ENCODE results near the gene RPS5.
"Not testable (repeated sequence)": the region's sequence is repeated elsewhere in the genome, so short reads cannot be mapped to it uniquely, and the experiment has no call there.

Gene RPS5

GRCh38 chr19:58386576-58387337 is at the start of gene RPS5:
Gene RPS5, plus strand, starts transcription at chr19:58387269. Its CDS starts 869 bp downstream, at chr19:58388138.
- peak; percentile 98 for DNase-seq

- DNase-seq: no peak
Observed at GRCh38 chr19:58338336-58338735, 48.7 kb upstream of the RPS5 start.

- DNase-seq: no peak
Observed at GRCh38 chr19:58338825-58339558, 48.1 kb upstream of the RPS5 start.

DNA sequence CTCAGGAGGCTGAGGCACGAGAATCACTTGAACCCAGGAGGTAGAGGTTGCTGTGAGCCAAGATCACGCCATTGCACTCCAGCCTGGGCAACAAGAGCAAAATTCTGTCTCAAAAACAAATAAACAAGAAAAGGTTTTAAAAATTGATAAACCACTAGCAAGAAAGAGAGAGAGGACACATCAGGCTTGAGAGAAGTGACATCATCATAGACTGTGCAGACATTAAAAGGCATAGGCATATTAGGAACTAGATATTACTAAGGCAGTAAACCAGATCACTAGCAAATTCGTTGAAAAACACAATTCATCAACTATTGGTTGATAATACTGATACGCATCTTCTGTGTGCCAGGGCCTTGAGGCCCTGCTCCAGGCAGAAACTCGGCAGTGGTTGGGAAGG is 41.5 kb upstream of the RPS5 start:
- no peak for DNase-seq

DNA sequence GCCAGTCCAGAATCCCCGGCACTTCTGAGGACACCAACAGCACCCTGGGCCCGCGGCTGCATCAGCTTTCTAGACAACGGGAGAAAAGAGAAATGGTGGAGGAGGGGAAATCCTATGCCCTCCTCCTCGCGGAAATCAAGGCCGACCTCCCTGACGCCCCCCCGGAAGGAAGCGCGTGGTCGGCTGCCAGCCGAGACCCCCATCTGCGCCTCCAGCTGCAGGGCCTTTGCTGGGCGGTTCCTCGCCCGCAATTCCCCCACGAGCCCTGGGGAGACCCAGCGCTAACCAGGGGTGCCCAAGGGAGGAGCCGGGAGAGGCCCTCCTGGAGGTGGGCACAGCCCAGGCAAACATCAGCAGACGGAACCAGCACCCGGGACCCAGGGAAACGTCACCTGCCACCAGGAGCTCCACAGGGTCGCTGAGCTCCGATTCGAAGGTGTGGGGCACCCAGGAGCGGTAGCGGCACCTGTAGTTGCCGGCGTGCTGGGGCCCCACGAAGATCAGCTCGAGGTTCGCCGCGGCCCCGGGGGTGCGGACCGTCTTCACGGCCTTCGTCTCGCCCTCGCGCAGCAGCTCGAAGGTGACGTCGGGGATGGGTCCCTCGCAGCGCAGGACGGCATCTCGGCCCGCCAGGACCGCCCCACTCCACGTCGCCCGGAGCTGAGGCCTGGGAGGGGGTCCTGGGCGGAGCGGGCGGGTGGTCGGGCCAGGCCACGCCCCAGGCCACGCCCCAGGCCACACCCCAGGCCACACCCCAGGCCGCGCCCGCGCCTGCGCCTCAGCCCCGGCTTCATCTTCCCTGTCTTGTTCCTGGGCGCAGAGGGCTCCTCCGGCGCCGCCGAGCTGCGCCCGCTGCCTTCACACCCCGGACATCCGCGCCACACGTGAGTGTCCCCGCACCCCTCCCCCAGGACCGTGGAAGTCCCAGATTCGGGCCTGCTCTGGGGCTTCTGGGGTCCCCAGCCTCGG is 39.8 kb upstream of the RPS5 start:
- DNase-seq: peak; percentile 56

GRCh38 chr19:58348080-58348479 is 39.0 kb upstream of the RPS5 start:
- DNase-seq: not testable (repeated sequence)

- no peak for DNase-seq
Observed at GRCh38 chr19:58349590-58349989, 37.5 kb upstream of the RPS5 start.

- DNase-seq: no peak
Observed at GRCh38 chr19:58350001-58350861, 36.8 kb upstream of the RPS5 start.

DNA sequence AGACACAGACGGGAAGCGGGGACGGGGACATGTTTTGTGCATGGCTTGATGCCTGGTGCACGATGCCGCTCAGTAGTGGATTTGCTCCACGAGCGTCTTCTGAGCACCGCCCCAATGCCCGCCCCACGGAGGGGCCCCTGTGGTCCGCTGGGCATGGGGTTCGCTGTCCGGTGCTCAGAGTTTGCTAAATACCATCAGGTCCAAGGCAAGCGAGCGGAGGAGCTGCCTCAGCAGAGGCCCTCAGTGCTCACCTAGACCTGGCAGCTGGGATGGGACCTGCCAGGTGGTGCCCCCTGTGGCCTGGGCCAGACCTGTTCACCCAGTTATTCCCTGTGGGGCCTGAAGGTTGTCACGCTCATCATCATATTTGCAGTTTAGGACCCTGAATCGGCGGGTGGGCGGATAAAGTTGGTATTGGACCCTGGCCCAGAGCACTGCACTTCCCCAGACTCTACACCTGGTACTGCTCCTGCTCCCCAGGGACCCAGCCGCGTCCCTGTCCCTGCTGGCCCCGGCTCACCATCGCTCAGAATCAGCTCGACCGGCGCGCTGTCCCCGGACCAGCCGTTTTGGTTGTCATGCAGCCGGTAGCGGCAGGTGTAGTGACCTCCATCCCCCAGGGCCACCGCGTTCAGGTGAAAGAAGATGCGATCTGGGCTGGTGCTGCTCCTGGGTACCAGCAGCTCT is 36.1 kb upstream of the RPS5 start:
- no peak for DNase-seq

GRCh38 chr19:58351558-58351878 is 35.6 kb upstream of the RPS5 start:
- no peak for DNase-seq

GRCh38 chr19:58351990-58352755 is 34.9 kb upstream of the RPS5 start:
- DNase-seq: no peak

DNA sequence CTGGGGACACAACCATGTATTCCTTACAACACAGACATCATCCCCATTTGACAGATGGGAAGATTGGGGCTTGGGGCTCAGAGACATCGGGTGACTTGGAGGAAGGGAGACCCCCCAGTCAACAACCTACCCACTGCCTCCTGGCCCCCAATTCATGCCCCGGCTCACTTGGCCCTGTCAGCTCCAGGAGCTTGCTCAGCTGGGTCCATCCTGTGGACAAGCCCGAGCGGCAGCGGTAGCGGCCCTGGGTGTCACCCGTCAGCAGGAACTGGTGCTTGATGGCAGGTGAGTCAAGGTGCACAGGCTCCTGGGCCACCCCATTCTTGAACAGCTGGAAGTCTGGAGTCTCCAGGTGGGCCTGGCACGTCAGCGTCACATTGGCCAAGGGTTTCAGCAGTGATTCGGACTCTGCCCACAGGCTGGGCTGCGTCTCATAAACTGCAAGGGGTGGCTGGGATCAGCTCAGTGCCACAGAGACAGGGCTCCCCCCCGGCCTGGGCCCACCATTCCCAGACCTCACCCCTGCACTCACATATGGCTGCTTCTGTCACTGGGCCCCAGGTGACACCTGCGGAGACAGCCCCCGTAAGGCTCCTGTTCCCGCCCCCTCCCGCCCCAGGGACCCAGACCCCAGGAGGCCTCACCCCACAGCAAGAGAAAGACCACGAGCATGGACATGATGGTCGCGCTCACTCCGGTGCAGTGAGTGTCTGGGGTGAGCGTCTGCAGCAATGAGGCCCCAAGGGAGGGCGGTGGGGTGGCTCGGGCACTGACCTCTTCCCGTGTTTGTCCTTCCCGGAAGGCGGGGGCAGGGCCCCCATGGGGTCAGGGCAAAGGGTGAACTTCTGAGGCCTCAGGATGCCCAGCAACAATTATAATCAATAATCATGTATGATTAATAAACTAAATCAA is 34.1 kb upstream of the RPS5 start, which contains the start of gene A1BG:
Gene A1BG, minus strand, starts transcription at position 733 of the 912 bp plus-strand sequence. Its CDS starts 55 bp downstream, at position 678.
- DNase-seq: no peak

GRCh38 chr19:58353717-58354477 is 33.2 kb upstream of the RPS5 start:
- no peak for DNase-seq

DNA sequence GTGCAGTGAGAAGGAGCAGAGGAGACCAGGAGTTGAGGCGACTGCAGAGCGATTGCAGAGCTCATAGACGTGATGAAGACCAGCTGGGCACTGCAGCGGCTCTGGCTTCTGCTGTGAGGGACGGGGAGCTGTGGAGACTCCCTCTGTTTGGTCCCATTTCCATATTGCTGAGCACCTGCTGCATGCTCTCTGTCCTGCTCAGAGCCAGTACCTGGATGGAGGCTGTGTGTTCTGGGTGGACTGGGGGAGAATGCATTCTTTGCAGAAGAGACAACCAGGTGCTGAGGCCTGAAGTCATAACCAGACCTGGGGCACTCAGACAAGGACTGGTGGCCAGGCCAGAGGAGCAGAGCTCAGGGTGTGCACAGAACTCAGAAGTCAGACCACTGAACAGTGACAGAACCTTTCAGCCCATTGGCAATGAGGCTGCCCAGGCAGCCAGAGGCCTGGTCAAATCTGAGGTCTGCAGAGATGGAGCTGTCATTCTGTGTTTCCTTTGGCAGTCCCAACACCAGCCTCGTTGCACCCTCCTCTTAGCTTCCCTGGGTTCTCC is 32.5 kb upstream of the RPS5 start:
- no peak for DNase-seq

DNA sequence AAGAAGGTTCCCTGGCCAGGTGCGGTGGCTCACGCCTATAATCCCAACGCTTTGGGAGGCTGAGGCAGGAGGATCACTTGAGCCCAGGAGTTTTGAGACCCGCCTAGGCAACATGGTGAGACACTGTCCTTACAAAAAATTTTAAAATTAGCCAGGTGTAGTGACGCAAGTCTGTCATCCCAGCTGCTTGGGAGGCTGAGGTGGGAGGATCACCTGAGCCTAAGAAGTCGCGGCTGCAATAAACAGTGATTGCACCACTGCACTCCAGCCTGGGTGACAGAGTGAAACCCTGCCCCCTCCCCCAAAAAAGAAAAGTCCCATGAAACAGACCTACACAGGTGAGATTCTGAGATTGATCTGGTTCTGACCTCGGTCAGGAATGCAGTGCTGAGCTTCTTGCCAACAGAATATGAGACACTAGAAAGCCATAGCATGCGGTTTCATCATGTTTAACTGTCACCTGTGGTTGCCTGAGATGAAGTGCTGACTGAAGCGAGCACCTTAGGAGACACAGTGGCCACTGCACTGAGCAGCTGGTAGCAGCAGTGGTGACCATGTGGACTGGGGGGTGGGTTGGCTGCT is 31.8 kb upstream of the RPS5 start:
- DNase-seq: no peak

- DNase-seq: no peak
Observed at GRCh38 chr19:58355908-58356765, 30.9 kb upstream of the RPS5 start.
